AG04450 (cell line): Measurements from ENCODE around the gene DTX3L. TPM values are rescaled to one million over a fixed set of nuclear protein-coding genes. Genes with fewer than 3 reads are reported as not detected.
"Not testable (repeated sequence)": the region's sequence is repeated elsewhere in the genome, so short reads cannot be mapped to it uniquely, and the experiment has no call there.

Source experiments
- CTCF ChIA-PET: fragments of 300-600, 350-600 bp; formaldehyde crosslinking; extraction: SDS; loops from one replicate; lab custom pipeline; 2022; ENCODE audit warnings: antibody characterized with exemption, inconsistent platforms; lab: Charles Lee
- POLR2A ChIA-PET: fragments of 350-600 bp; formaldehyde crosslinking; extraction: SDS; loops from one replicate; lab custom pipeline; 2021; ENCODE audit warnings: antibody characterized with exemption, inconsistent platforms; lab: Yijun Ruan, JAX
- DNase-seq: peaks from one replicate; pipeline ENCODE4 v3.0.0-alpha.2; 2011; ENCODE audit warnings: low read depth, low spot score
- H3K27ac ChIP-seq: one replicate; pipeline ENCODE4 v1.5.1; 2012; ENCODE audit warnings: low read depth, low read length, control low read depth
- H3K27me3 ChIP-seq: one replicate; pipeline ENCODE4 v1.6.0; 2012; ENCODE audit warnings: low read length; ENCODE audit not compliant: control insufficient read depth, insufficient read depth
- H3K4me3 ChIP-seq: 2 replicates; pipeline ENCODE4 v1.5.1; 2011; ENCODE audit warnings: mild to moderate bottlenecking, low read depth, low read length, control low read depth
- H3K9me3 ChIP-seq: 2 replicates; pipeline ENCODE4 v1.5.1; 2012; ENCODE audit warnings: low read length; ENCODE audit not compliant: control insufficient read depth, insufficient read depth
- polyA plus RNA-seq: library from polyadenylated mRNA; depleted of rRNA; stranded (reverse); fragments of >200 nt; gene quantifications from 2 replicates; pipeline ENCODE4 v1.2.3, GENCODE V29; 2011
- TF ChIP-seq, protein P1 (sequence below): IDR thresholded peaks from 2 replicates; pipeline ENCODE4 v1.5.1; 2011; ENCODE audit warnings: low read depth, low read length, control low read depth, inconsistent platforms

The DTX3L gene
- polyA plus RNA-seq, 1 experiment, result 7.0 TPM

DNA sequence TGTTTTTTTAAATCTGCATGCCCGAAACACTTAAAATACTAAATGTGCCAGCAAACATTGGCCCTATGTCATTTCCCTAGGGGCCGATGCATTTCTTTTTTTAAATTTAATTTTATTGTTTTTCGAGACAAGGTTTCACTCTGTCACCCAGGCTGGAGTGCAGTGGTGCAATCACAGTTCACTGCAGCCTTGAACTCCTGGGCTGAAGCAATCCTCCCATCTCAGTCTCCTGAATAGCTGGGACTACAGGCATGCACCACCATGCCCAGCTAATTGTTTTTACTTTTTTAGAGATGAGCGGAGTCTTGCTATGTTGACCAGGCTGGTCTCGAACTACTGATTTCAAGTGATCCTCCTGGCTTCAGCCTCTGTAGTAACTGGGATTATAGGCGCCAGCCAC, 5.5 kb upstream of the DTX3L start:
- no peak overlapping the region for H3K4me3 ChIP-seq
- TF ChIP-seq, protein P1, sequence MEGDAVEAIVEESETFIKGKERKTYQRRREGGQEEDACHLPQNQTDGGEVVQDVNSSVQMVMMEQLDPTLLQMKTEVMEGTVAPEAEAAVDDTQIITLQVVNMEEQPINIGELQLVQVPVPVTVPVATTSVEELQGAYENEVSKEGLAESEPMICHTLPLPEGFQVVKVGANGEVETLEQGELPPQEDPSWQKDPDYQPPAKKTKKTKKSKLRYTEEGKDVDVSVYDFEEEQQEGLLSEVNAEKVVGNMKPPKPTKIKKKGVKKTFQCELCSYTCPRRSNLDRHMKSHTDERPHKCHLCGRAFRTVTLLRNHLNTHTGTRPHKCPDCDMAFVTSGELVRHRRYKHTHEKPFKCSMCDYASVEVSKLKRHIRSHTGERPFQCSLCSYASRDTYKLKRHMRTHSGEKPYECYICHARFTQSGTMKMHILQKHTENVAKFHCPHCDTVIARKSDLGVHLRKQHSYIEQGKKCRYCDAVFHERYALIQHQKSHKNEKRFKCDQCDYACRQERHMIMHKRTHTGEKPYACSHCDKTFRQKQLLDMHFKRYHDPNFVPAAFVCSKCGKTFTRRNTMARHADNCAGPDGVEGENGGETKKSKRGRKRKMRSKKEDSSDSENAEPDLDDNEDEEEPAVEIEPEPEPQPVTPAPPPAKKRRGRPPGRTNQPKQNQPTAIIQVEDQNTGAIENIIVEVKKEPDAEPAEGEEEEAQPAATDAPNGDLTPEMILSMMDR, result no peak
- no peaks in the 10 kb centered on the region for H3K27me3 ChIP-seq
- DNase-seq, result no peak
- CTCF ChIA-PET, result interaction anchor here (0.5 to 10.0 kb wide), 6 partner anchors 10 to 1011 kb away, joined by 3 to 129 read pairs (median 4); partner anchors contain the start of gene PARP14
- no peak overlapping the region for H3K27ac ChIP-seq
- POLR2A ChIA-PET, result no interaction called here
- no peaks in the 10 kb centered on the region for H3K9me3 ChIP-seq

DNA sequence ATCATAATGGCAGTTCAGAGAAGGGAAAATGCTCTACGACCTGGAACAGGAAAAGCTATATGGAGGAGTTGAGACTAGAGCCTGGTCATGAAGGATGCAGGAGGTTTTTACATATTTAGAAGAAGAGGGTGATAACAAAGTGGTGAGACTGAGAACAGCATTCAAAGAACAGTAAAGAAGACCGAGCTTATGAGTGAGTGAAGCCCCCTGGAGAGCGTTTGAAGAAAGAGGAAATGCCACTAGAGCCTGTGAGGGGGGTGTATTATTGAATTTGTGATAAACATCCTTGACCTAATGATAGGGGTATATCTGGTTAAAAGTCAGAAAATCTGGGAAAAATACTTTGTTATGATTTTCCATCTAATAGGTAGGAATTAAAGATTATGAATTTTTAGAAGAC, 4.2 kb upstream of the DTX3L start:
- Histone ChIP-seq H3K27me3 (no peaks in the 10 kb centered on the region), H3K4me3 (no peak overlapping the region), H3K9me3 (no peaks in the 10 kb centered on the region), H3K27ac (no peak overlapping the region)
- ChIA-PET CTCF (interaction anchor here (0.6 to 10.0 kb wide), 9 partner anchors 11 to 1013 kb away, joined by 3 to 129 read pairs (median 4); partner anchors contain the start of genes KPNA1 and PARP14), POLR2A (no interaction called here)
- DNase-seq, result no peak
- TF ChIP-seq, protein P1, result no peak

- Histone ChIP-seq H3K27me3 (no peaks in the 10 kb centered on the region), H3K9me3 (no peaks in the 10 kb centered on the region), H3K27ac (no peak overlapping the region), H3K4me3 (no peak overlapping the region)
- CTCF ChIA-PET, result interaction anchor here (1.1 to 10.0 kb wide), 4 partner anchors 118 to 1013 kb away, joined by 3 to 129 read pairs (median 4); partner anchors contain the start of gene PARP14
- POLR2A ChIA-PET, result no interaction called here
- TF ChIP-seq, protein P1, result peak; percentile 69
- no peak for DNase-seq
Measured at GRCh38 chr3:122560680-122561079, 3.5 kb upstream of the DTX3L start.

DNA sequence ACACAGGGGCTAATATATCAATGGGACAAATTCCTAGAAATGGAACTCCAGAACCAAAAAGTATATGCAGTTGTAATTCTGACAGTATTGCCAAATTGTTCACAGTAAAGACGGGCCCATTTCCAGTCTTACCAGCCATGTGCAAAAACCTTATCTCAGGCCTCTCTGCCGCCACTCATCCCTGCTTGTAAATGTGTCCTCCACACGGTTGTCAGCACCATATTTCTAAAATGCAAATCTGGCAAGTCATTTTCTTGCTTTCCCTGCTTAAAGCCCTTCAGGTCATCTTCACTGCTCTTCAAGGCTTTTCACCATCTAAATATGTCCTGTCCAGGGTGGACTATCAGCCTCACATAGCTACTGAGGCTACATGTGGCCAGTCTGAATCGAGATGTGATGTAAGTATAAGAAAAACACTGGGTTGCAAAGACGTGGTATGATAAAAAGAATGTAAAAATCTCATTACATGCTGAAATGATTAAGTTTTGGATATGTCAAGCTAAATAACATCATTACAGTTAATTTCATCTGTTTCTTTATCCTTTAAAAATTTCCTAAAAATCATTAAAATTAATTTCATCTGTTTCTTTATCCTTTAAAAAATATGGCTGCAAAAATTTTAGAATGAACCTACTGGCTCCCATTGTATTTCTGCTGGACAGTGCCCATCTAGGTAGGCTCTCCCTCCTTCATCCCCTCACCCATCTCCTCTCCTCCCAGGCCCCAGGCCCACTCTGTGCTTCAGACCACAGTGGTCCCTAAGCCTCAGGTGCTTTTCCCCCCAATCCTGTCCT, 1.0 kb upstream of the DTX3L start:
- no peaks in the 10 kb centered on the region for H3K27me3 ChIP-seq
- POLR2A ChIA-PET, result no interaction called here
- no peaks in the 10 kb centered on the region for H3K9me3 ChIP-seq
- peak overlapping the region; percentile 82 for H3K4me3 ChIP-seq
- CTCF ChIA-PET, result interaction anchor here (1.3 to 10.0 kb wide), 3 partner anchors 17 to 262 kb away, joined by 3 to 129 read pairs (median 3); partner anchors contain the start of gene PARP14
- H3K27ac ChIP-seq, result no peak overlapping the region
- TF ChIP-seq, protein P1, result no peak
- no peak for DNase-seq

DNA sequence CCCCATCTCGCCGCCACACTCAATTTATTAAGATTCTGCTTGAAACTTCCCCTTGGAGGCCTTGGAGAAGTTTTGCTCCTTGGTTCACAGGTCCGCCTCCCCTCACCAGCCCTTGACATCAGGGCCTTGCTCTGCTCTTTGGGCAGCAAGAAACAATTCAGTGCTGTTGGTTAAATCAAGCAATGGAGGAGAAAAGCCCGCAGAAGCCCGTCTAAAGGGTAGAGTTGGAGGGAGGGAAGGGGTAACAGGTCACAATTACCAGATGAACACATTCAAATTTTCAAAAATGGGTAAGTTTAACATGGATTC, 467 bp upstream of the DTX3L start:
- H3K9me3 ChIP-seq, result no peaks in the 10 kb centered on the region
- POLR2A ChIA-PET, result interaction anchor here (1.0 kb wide), 1 partner anchor 116 kb away, joined by 4 read pairs; no protein-coding TSS in a partner anchor
- TF ChIP-seq, protein P1, result no peak
- no peak for DNase-seq
- no peaks in the 10 kb centered on the region for H3K27me3 ChIP-seq
- peak overlapping the region; percentile 82 for H3K4me3 ChIP-seq
- CTCF ChIA-PET, result interaction anchor here (0.6 to 10.0 kb wide), 4 partner anchors 18 to 179 kb away, joined by 3 to 129 read pairs (median 14); partner anchors contain the start of genes FAM162A and PARP14
- H3K27ac ChIP-seq, result no peak overlapping the region

- H3K9me3 ChIP-seq, DNase-seq, POLR2A ChIA-PET, H3K27me3 ChIP-seq, H3K4me3 ChIP-seq, H3K27ac ChIP-seq: not testable (repeated sequence)
- CTCF ChIA-PET, result interaction anchor here (4.8 kb wide), 1 partner anchor 111 kb away, joined by 24 read pairs; no protein-coding TSS in a partner anchor
Measured at GRCh38 chr3:122568131-122568530, 4.0 kb downstream of the DTX3L start.
